HG02763 (cell line): ENCODE measurements around the gene IFIT1.

ENCODE experiments used
- ATAC-seq: cut with Tn5 transposase; IDR thresholded peaks from one replicate; pipeline ENCODE4 v1.9.1; 2021; ENCODE audit warnings: mild to moderate bottlenecking, moderate library complexity; ENCODE audit not compliant: unreplicated experiment

IFIT1 gene

GRCh38 chr10:89391907-89392756 lies at the start of gene IFIT1:
Gene IFIT1, plus strand, starts transcription at chr10:89392623. Its CDS starts 90 bp downstream, at chr10:89392713.
- ATAC-seq: peak; percentile 78

GRCh38 chr10:89343089-89343767 lies 49.2 kb upstream of the IFIT1 start:
- ATAC-seq: no peak

- ATAC-seq: no peak
Observed at GRCh38 chr10:89344156-89344555, 48.3 kb upstream of the IFIT1 start.

GRCh38 chr10:89345367-89346000 lies 46.9 kb upstream of the IFIT1 start:
- ATAC-seq: no peak

GRCh38 chr10:89346405-89347254 lies 45.8 kb upstream of the IFIT1 start:
- no peak for ATAC-seq

- ATAC-seq: no peak
Observed at GRCh38 chr10:89347701-89348457, 44.5 kb upstream of the IFIT1 start.

- ATAC-seq: no peak
Observed at GRCh38 chr10:89348481-89348880, 43.9 kb upstream of the IFIT1 start.

- no peak for ATAC-seq
Observed at GRCh38 chr10:89348975-89349374, 43.4 kb upstream of the IFIT1 start.

GRCh38 chr10:89350631-89351315 lies 41.6 kb upstream of the IFIT1 start:
- ATAC-seq: peak; percentile 27

GRCh38 chr10:89351412-89351779 lies 41.0 kb upstream of the IFIT1 start:
- peak; percentile 75 for ATAC-seq

GRCh38 chr10:89351780-89352597 lies 40.4 kb upstream of the IFIT1 start:
- ATAC-seq: peak; percentile 53

- ATAC-seq: no peak
Observed at GRCh38 chr10:89352802-89353201, 39.6 kb upstream of the IFIT1 start.

GRCh38 chr10:89355394-89355931 lies 37.0 kb upstream of the IFIT1 start:
- no peak for ATAC-seq

- ATAC-seq: no peak
Observed at GRCh38 chr10:89357096-89357495, 35.3 kb upstream of the IFIT1 start.

GRCh38 chr10:89357975-89358374 lies 34.4 kb upstream of the IFIT1 start:
- ATAC-seq: no peak

- no peak for ATAC-seq
Observed at GRCh38 chr10:89360157-89360556, 32.3 kb upstream of the IFIT1 start.

- no peak for ATAC-seq
Observed at GRCh38 chr10:89362929-89363328, 29.5 kb upstream of the IFIT1 start.

GRCh38 chr10:89363729-89364442 lies 28.5 kb upstream of the IFIT1 start:
- ATAC-seq: no peak
